IMR-90 (cell line): Measurements from ENCODE around the gene LRPAP1. TPM values are rescaled to one million over a fixed set of nuclear protein-coding genes. Genes with fewer than 3 reads are reported as not detected.

Experiments
- ATAC-seq: fragments of 200-7000 bp; cut with Tn5 transposase; 2 replicates; pipeline ENCODE4 v1.9.1; 2020; ENCODE audit warnings: low read depth, mild to moderate bottlenecking, moderate library complexity
- BruUV-seq: library from RNA; stranded (reverse); fragments of 400-500 nt; replicated peaks from 2 replicates; lab custom pipeline; 2021; lab: Mats Ljungman, UMichigan
- CTCF ChIA-PET: fragments of 300-600 bp; formaldehyde crosslinking; extraction: SDS; loops from one replicate; lab custom pipeline; 2021; ENCODE audit warnings: antibody characterized with exemption; lab: Yijun Ruan, JAX
- POLR2A ChIA-PET: fragments of 300-600 bp; sonication (Branson Sonifier 250); formaldehyde crosslinking; loops from one replicate; lab custom pipeline; 2022; ENCODE audit warnings: antibody characterized with exemption; ENCODE audit not compliant: unreplicated experiment; lab: Charles Lee
- DNase-seq: peaks from one replicate; pipeline ENCODE4 v3.0.0; 2013
- H2AFZ ChIP-seq: replicated peaks from 2 replicates; pipeline ENCODE3; 2013; ENCODE audit warnings: low read length, mild to moderate bottlenecking; ENCODE audit not compliant: poor library complexity
- H2AK5ac ChIP-seq: 2 replicates; pipeline ENCODE4 v1.6.1; 2013; ENCODE audit warnings: low read depth, low read length, inconsistent platforms
- H2AK9ac ChIP-seq: replicated peaks from 2 replicates; pipeline ENCODE3; 2013; ENCODE audit warnings: mild to moderate bottlenecking, low read depth, low read length, moderate library complexity; ENCODE audit not compliant: poor library complexity
- H2BK120ac ChIP-seq: 2 replicates; pipeline ENCODE4 v1.6.1; 2013; ENCODE audit warnings: low read depth, low read length, inconsistent platforms
- H2BK15ac ChIP-seq: 3 replicates; pipeline ENCODE4 v1.6.1; 2013; ENCODE audit warnings: low read depth, low read length, inconsistent platforms
- H2BK20ac ChIP-seq: 2 replicates; pipeline ENCODE4 v1.6.1; 2013; ENCODE audit warnings: low read depth, mild to moderate bottlenecking, inconsistent platforms, low read length, moderate library complexity
- H2BK5ac ChIP-seq: 2 replicates; pipeline ENCODE4 v1.6.1; 2013; ENCODE audit warnings: mild to moderate bottlenecking, low read depth, low read length, inconsistent platforms; ENCODE audit not compliant: poor library complexity, severe bottlenecking
- H3K14ac ChIP-seq: replicated peaks from 2 replicates; pipeline ENCODE4 v1.6.1; 2013; ENCODE audit warnings: low read depth, low read length, inconsistent platforms
- H3K18ac ChIP-seq: 2 replicates; pipeline ENCODE4 v1.6.1; 2013; ENCODE audit warnings: low read depth, low read length, control low read depth
- H3K23ac ChIP-seq: 2 replicates; pipeline ENCODE4 v1.6.1; 2013; ENCODE audit warnings: low read depth, low read length, inconsistent platforms
- H3K27ac ChIP-seq: 2 replicates; pipeline ENCODE4 v1.5.1; 2013; ENCODE audit warnings: mild to moderate bottlenecking, control low read depth, low read length; ENCODE audit not compliant: insufficient read depth
- H3K27me3 ChIP-seq: 2 replicates; pipeline ENCODE4 v1.6.1; 2013; ENCODE audit warnings: low read length; ENCODE audit not compliant: control insufficient read depth, insufficient read depth
- H3K36me3 ChIP-seq: 2 replicates; pipeline ENCODE4 v1.6.1; 2013; ENCODE audit warnings: low read length, mixed read lengths; ENCODE audit not compliant: control insufficient read depth, insufficient read depth
- H3K4ac ChIP-seq: 2 replicates; pipeline ENCODE4 v1.6.1; 2013; ENCODE audit warnings: low read depth, low read length, inconsistent platforms
- H3K4me1 ChIP-seq: 2 replicates; pipeline ENCODE4 v1.6.1; 2013; ENCODE audit warnings: low read length, mixed read lengths; ENCODE audit not compliant: control insufficient read depth, insufficient read depth
- H3K4me2 ChIP-seq: 2 replicates; pipeline ENCODE4 v1.6.1; 2013; ENCODE audit warnings: low read depth, mild to moderate bottlenecking, control low read depth, low read length, moderate library complexity
- H3K4me3 ChIP-seq: 2 replicates; pipeline ENCODE4 v1.5.1; 2013; ENCODE audit warnings: low read depth, mild to moderate bottlenecking, control low read depth, low read length, moderate library complexity; ENCODE audit not compliant: insufficient read depth
- H3K56ac ChIP-seq: 2 replicates; pipeline ENCODE4 v1.6.1; 2013; ENCODE audit warnings: low read length, inconsistent platforms; ENCODE audit not compliant: insufficient read depth; ENCODE audit errors: extremely low read depth
- H3K79me1 ChIP-seq, 2 experiments: 2 replicates each; pipeline ENCODE4 v1.6.1; 2013; ENCODE audit warnings: low read length in 2 of 2, inconsistent platforms in 1 of 2, low read depth in 1 of 2
- H3K9ac ChIP-seq: 2 replicates; pipeline ENCODE4 v1.6.1; 2013; ENCODE audit warnings: low read depth, low read length, control low read depth
- H3K9me1 ChIP-seq: 2 replicates; pipeline ENCODE4 v1.6.1; 2013; ENCODE audit warnings: low read length, inconsistent platforms; ENCODE audit not compliant: insufficient read depth
- H3K9me3 ChIP-seq: 2 replicates; pipeline ENCODE4 v1.6.1; 2013; ENCODE audit warnings: low read length; ENCODE audit not compliant: control insufficient read depth, insufficient read depth
- H4K20me1 ChIP-seq: 2 replicates; pipeline ENCODE4 v1.6.1; 2013; ENCODE audit warnings: low read length, inconsistent platforms; ENCODE audit not compliant: insufficient read depth
- H4K5ac ChIP-seq: 2 replicates; pipeline ENCODE4 v1.6.1; 2013; ENCODE audit warnings: mild to moderate bottlenecking, low read depth, low read length, control low read depth
- H4K8ac ChIP-seq, 2 experiments: 2 replicates each; pipeline ENCODE4 v1.6.1; 2013; ENCODE audit warnings: low read depth in 2 of 2, low read length in 2 of 2, control low read depth in 1 of 2, inconsistent platforms in 1 of 2
- H4K91ac ChIP-seq: 2 replicates; pipeline ENCODE4 v1.6.1; 2013; ENCODE audit warnings: low read depth, low read length, inconsistent platforms; ENCODE audit not compliant: insufficient read depth
- CHD1 ChIP-seq: IDR thresholded peaks from 2 replicates; pipeline ENCODE4 v1.6.1; 2012; ENCODE audit warnings: low read depth, low read length, improper control_type of control experiment
- FOS ChIP-seq: fragments of 150-350 bp; IDR thresholded peaks from 2 replicates; pipeline ENCODE4 v1.6.1; 2016; ENCODE audit warnings: low read depth, low read length
- NFE2L2 ChIP-seq: fragments of 150-350 bp; IDR thresholded peaks from 2 replicates; pipeline ENCODE4 v1.6.1; 2016; ENCODE audit warnings: low read depth, mild to moderate bottlenecking, low read length
- POLR2A ChIP-seq: IDR thresholded peaks from 2 replicates; pipeline ENCODE4 v1.6.1; 2012; ENCODE audit warnings: mild to moderate bottlenecking, low read depth, low read length
- SMC3 ChIP-seq: fragments of 150-350 bp; IDR thresholded peaks from 2 replicates; pipeline ENCODE4 v1.6.1; 2016; ENCODE audit warnings: low read depth, mild to moderate bottlenecking, antibody characterized with exemption, low read length, moderate library complexity
- WGBS, 2 experiments: methylation state at CpG; one replicate each; pipeline versions ENCODE4 v1.1.5 to v1.1.7; 2013; ENCODE audit warnings: missing lambda C conversion rate in 2 of 2; ENCODE audit not compliant: insufficient read length in 1 of 2; ENCODE audit errors: extremely low coverage in 2 of 2; 5-methylcytosine and 5-hydroxymethylcytosine counted together
- dilution Hi-C: fragments of 300-500 bp; cut with HindIII; formaldehyde crosslinking; loops from one replicate; pipeline ENCODE4 v1.14.3; 2018; ENCODE audit warnings: low sequenced_read_pairs; ENCODE audit not compliant: unreplicated experiment
- in situ Hi-C: fragments of 300-500 bp; cut with MboI; formaldehyde crosslinking; loops from 3 replicates; pipeline ENCODE4 v1.14.3; 2019; ENCODE audit warnings: low sequenced_read_pairs, inconsistent platforms, mixed read lengths
- intact Hi-C: fragments of 100-400 bp; cut with micrococcal nuclease; formaldehyde crosslinking; loops from 2 replicates; pipeline ENCODE4 v1.10.0; 2022
- polyA plus RNA-seq, 3 experiments: library from polyadenylated mRNA; depleted of rRNA; stranded (reverse); fragments of >200 nt; gene quantifications; 2 replicates each; pipeline ENCODE4 v1.2.3, GENCODE V29; 2012; ENCODE audit warnings: low replicate concordance in 1 of 3
- total RNA-seq: library from RNA; depleted of rRNA; stranded (reverse); fragments of >200 nt; gene quantifications from 2 replicates; pipeline ENCODE4 v1.2.3, GENCODE V29; 2012

The LRPAP1 gene
- total and polyA plus RNA-seq, 2 of the 4 experiments (the other 2 are of a cell fraction): 135 to 175 TPM

DNA sequence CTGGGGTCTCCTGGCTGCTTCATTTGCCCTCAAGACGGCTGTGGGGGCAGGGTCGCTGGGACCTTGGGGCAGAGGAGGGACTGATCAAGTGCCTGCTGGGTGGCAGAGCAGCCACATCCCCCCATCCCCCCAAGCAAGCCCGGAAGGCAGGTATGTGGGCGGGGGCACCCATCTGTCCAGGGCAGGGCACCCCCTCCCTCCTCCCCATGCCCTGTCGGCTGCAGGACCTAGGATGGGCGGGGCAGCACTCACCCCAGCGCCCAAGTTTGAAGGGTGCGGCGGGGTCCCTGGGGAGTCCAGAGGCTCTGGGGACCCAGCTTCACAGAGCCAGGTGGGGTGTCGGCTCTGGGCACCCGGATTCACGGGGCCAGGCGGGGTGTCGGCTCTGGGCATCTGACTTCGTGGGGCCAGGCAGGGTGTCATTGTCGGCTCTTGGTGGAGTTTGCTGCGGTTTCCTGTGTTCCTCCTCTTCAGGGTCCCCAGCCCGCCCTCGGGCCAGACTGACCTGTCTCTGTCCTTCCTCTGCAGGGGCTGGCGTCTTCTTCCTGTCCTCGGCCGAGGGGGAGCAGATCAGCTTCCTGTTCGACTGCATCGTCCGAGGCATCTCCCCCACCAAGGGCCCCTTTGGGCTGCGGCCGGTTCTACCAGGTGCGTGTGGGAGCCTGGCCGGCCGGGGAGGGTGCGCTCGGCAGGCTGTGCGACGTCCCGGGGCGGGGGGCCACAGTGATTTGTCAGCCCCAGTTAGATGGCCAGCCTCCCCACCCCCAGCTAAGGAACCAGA is 47.0 kb downstream of the LRPAP1 start:
- ChIA-PET CTCF (no interaction called here), POLR2A (no interaction called here)
- no peak overlapping the region for H3K4me3 ChIP-seq
- H3K14ac ChIP-seq: no peak overlapping the region
- no peak for ATAC-seq
- H3K36me3 ChIP-seq: no peaks in the 10 kb centered on the region
- H3K9me3 ChIP-seq: no peaks in the 10 kb centered on the region
- H3K56ac ChIP-seq: no peak overlapping the region
- BruUV-seq: no TSS peak
- no peak overlapping the region for H4K91ac ChIP-seq
- no peak overlapping the region for H2BK5ac ChIP-seq
- in situ Hi-C loops (no loop called here), intact Hi-C loops (no loop called here), dilution Hi-C loops (no loop called here)
- no peak overlapping the region for H2AFZ ChIP-seq
- H2BK15ac ChIP-seq: no peak overlapping the region
- no peaks in the 10 kb centered on the region for H3K79me1 ChIP-seq
- no peaks in the 10 kb centered on the region for H4K20me1 ChIP-seq
- H4K5ac ChIP-seq: no peak overlapping the region
- no peak overlapping the region for H3K18ac ChIP-seq
- H3K27me3 ChIP-seq: peaks cover 56% of the 10 kb centered on the region
- H2BK120ac ChIP-seq: no peak overlapping the region
- no peak overlapping the region for H3K4ac ChIP-seq
- no peak overlapping the region for H3K9ac ChIP-seq
- H3K9me1 ChIP-seq: no peaks in the 10 kb centered on the region
- no peaks in the 10 kb centered on the region for H3K4me1 ChIP-seq
- WGBS, 2 experiments: 36% methylated on average over 8 of the region's 36 CpGs; no CpG with 5 or more reads in 1 of the 2 experiments
- H2AK9ac ChIP-seq: no peak overlapping the region
- no peak overlapping the region for H3K27ac ChIP-seq
- no peak overlapping the region for H2AK5ac ChIP-seq
- H3K4me2 ChIP-seq: no peak overlapping the region
- H2BK20ac ChIP-seq: no peak overlapping the region
- no peak overlapping the region for H3K23ac ChIP-seq
- H4K8ac ChIP-seq: no peak overlapping the region
- TF ChIP-seq SMC3 (no peak), CHD1 (no peak), FOS (no peak), NFE2L2 (no peak), POLR2A (no peak)
- no peak for DNase-seq
